Measurements from ENCODE around the gene OR10A6. TPM values are rescaled to one million over a fixed set of nuclear protein-coding genes. Genes with fewer than 3 reads are reported as not detected.

Gene OR10A6
- polyA plus RNA-seq, 2 of the 4 experiments (the other 2 are of a cell fraction), result not detected

DNA sequence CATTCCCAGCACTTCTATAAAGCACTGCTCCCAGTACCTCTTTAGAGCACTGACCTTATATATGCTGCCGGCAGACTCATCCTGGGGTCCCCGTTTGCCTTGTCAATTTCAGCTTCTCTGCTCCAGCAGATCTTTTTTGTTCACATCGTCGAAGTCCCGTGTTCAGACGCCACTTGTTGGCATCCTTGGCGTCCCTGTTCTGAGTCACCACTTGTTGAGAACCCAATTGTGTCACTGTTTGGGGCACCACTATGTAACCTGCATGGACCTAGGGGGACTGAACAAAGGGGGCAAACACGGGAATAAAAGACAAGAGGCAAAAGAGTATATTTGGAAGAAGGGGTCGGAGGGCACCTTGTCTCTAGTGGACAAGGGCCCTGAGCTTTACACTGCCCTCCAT lies 25.5 kb downstream of the OR10A6 start:
- H3K9me3 ChIP-seq, result no peaks in the 10 kb centered on the region
- H3K4me3 ChIP-seq, result no peak overlapping the region
- H3K4me1 ChIP-seq, result no peaks in the 10 kb centered on the region
- 22% methylated on average over 9 of the region's 9 CpGs for WGBS (ENCODE audit: missing lambda C conversion rate)
- DNase-seq (ENCODE audit: low read depth in 1 of 2, low spot score in 1 of 2) (no peak), FAIRE-seq (no peak), ATAC-seq (no peak)
- TF ChIP-seq RFX5 (IDR thresholded peaks at IDR 0.05) (no peak), MAZ (IDR thresholded peaks at IDR 0.05; ENCODE audit: borderline replicate concordance, low read depth, low read length) (no peak), NFE2L2 (conservative IDR thresholded peaks at IDR 0.05; ENCODE audit: low read length) (no peak), ZNF302 (CRISPR knock-in tag; IDR thresholded peaks at IDR 0.05) (no peak), JUN (IDR thresholded peaks at IDR 0.05) (no peak), CHD4 (IDR thresholded peaks at IDR 0.05; ENCODE audit: borderline replicate concordance) (no peak), RARB (CRISPR knock-in tag; IDR thresholded peaks at IDR 0.05) (no peak), TP53 (CRISPR knock-in tag; IDR thresholded peaks at IDR 0.05) (no peak), CTCF (IDR thresholded peaks at IDR 0.05) (no peak), RAD21 (conservative IDR thresholded peaks at IDR 0.05 in 1 of 2, IDR thresholded peaks at IDR 0.05 in 1 of 2) (no peak)
- TF ChIP-seq, protein P1, sequence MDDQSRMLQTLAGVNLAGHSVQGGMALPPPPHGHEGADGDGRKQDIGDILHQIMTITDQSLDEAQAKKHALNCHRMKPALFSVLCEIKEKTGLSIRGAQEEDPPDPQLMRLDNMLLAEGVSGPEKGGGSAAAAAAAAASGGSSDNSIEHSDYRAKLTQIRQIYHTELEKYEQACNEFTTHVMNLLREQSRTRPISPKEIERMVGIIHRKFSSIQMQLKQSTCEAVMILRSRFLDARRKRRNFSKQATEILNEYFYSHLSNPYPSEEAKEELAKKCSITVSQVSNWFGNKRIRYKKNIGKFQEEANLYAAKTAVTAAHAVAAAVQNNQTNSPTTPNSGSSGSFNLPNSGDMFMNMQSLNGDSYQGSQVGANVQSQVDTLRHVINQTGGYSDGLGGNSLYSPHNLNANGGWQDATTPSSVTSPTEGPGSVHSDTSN (IDR thresholded peaks at IDR 0.05), result no peak
- TF ChIP-seq, protein P2, sequence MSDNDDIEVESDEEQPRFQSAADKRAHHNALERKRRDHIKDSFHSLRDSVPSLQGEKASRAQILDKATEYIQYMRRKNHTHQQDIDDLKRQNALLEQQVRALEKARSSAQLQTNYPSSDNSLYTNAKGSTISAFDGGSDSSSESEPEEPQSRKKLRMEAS (IDR thresholded peaks at IDR 0.05), result no peak
- TF ChIP-seq, protein P3, sequence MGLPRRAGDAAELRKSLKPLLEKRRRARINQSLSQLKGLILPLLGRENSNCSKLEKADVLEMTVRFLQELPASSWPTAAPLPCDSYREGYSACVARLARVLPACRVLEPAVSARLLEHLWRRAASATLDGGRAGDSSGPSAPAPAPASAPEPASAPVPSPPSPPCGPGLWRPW (IDR thresholded peaks at IDR 0.05), result no peak
- no peak overlapping the region for H3K27ac ChIP-seq
- POLR2A ChIA-PET, result interaction anchor here (1.1 kb wide), 1 partner anchor 82 kb away, joined by 4 read pairs; the partner anchor contains the start of gene EIF3F
- no peak overlapping the region for H3K4me2 ChIP-seq
- CTCF ChIA-PET, result interaction anchor here (1.6 to 6.8 kb wide), 3 partner anchors 14 to 81 kb away, joined by 5 to 39 read pairs (median 10); partner anchors contain the start of gene EIF3F

- H3K9me3 ChIP-seq, result no peaks in the 10 kb centered on the region
- ChIA-PET CTCF (interaction anchor here (0.7 to 6.8 kb wide), 4 partner anchors 9 to 82 kb away, joined by 3 to 39 read pairs (median 8); partner anchors contain the start of gene EIF3F), POLR2A (interaction anchor here (1.1 kb wide), 1 partner anchor 82 kb away, joined by 4 read pairs; the partner anchor contains the start of gene EIF3F)
- H3K4me3 ChIP-seq, result no peak overlapping the region
- H3K4me2 ChIP-seq, result no peak overlapping the region
- H3K27ac ChIP-seq, result no peak overlapping the region
- no peak for DNase-seq (ENCODE audit: low read depth in 1 of 2, low spot score in 1 of 2)
- H3K4me1 ChIP-seq, result no peaks in the 10 kb centered on the region
- TF ChIP-seq, protein P1 (IDR thresholded peaks at IDR 0.05), result no peak
- TF ChIP-seq MAZ (IDR thresholded peaks at IDR 0.05; ENCODE audit: borderline replicate concordance, low read depth, low read length) (no peak), TP53 (CRISPR knock-in tag; IDR thresholded peaks at IDR 0.05) (no peak), CBX2 (IDR thresholded peaks at IDR 0.05; ENCODE audit: borderline replicate concordance, low read depth) (no peak), CBX8 (IDR thresholded peaks at IDR 0.05) (no peak), ELK1 (IDR thresholded peaks at IDR 0.05; ENCODE audit: low read depth, low read length) (no peak), RCOR1 (IDR thresholded peaks at IDR 0.05; ENCODE audit: low read depth, low read length) (no peak), SMC3 (IDR thresholded peaks at IDR 0.05) (no peak)
- no peak for FAIRE-seq
- ATAC-seq, result no peak
- 70% methylated on average over 3 of the region's 3 CpGs for WGBS (ENCODE audit: missing lambda C conversion rate)
Observed at GRCh38 chr11:7904917-7905316, 26.2 kb downstream of the OR10A6 start.
